GM19395 (cell line): ENCODE measurements around the gene CBX8.

Experiments
- ATAC-seq: cut with Tn5 transposase; IDR thresholded peaks from one replicate; pipeline ENCODE4 v1.9.1; 2021; ENCODE audit warnings: mild to moderate bottlenecking, moderate library complexity; ENCODE audit not compliant: unreplicated experiment

Gene CBX8

GRCh38 chr17:79795795-79796443 lies 958 bp downstream of the CBX8 start:
- ATAC-seq: no peak

DNA sequence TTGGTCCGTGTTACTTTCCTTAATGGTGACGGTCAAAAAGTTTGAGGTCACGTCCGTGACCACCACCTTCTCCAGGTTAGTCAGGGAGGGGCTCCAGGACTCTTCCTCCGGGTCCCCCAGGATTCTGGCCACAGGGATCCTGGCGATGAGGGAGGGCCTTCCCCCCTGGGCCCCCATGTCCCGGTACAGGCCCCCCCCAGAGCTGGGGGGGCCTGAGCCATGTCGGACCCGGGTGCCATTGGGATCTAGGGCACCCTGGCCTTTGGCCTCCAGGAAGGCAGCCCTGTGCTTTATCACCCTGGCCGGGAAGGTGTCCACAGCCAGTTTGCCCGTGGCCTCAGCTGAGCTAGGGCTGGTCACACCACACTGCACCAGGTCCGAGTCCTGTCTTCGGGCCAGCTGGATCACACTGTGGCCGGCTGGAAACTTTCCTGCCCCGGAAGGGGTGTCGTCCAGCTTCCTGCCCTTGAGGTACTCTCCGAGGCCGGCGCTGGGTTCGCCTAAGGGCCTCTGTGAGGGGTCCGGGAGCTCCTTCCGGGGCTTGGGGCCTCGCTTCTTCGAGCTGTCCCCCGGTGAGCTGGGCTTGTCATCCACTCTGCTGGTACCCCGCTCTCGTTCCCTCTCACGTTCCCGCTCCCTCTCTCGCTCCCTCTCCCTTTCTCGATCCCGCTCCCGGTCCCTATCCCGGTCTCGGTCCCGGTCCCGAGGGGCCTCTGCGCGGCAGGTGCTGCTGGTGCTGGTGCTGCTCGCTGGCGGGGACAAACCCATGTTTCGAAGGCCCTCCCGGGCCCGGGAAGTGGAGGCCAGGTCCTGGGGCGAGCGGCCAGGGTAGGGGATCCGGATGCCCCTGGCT lies 2.0 kb downstream of the CBX8 start:
- ATAC-seq: no peak

- ATAC-seq: no peak
Measured at GRCh38 chr17:79793924-79794304, 3.0 kb downstream of the CBX8 start.

GRCh38 chr17:79792984-79793923 lies 3.6 kb downstream of the CBX8 start:
- ATAC-seq: no peak

- ATAC-seq: no peak
Measured at GRCh38 chr17:79792341-79792871, 4.5 kb downstream of the CBX8 start.

DNA sequence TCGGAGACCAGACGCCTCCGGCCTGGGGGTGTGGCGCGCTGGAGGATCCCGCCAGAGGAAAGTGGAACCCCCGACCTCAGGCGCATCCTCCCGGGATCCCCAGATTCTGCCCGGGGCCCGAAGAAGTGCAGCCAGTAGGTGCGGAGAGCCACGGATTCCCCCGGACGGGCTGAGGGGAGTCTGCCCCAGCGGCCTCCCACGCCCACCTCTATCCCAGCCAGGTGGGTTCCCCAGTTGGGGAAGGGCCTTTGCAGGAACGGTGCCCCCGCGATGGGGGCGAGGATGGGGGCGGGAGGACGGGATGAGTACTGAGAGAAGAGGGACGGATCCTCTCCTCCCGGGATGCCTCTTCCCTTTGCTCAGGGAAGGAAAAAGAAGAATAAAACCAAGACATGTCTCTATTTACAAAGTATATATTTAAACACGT lies 5.1 kb downstream of the CBX8 start:
- no peak for ATAC-seq

DNA sequence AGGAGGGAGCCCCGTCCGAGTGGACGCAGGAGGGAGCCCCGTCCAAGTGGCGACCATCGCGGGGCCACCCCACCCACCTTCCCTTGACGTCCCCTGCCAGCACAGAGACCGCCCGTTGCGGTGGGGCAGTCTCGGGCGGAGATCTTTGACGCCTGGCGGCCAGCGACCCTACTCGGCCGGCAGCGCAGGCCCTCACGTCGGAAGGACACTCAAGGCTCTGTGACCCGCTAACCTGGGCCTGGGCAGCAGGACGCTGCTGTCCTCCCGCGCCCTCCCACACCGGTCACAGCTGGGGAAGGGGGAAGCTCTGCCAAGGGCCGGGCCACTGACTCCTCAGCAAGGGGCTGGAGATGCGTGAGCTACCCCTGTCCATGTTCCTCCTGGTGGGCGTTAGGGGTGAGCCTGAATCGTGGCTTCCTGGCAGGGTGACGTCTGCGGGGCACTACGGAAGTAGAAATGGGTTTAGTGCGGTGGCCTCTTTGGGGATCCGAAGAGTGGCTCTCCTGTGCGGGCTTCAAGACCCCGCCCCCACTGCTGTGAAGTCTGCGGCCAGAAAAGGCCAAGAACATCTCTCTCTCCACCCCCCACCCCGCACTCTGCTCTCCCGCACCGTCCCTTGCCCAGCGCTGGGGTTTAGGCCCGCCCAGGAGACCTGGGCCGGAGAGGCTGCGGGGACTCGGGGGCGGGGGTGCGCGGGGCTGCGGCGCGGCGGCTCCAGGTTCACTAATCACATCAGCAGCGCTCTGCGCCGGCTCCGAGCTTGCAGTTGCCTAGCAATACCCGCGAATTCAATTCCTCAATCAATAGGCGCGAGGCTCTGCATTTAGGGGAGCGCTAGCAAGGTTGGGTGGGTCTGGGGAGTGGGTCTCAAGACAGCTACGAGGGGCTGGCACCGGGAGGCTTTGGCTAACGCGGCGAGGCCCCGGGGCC lies 5.8 kb downstream of the CBX8 start:
- ATAC-seq: no peak

DNA sequence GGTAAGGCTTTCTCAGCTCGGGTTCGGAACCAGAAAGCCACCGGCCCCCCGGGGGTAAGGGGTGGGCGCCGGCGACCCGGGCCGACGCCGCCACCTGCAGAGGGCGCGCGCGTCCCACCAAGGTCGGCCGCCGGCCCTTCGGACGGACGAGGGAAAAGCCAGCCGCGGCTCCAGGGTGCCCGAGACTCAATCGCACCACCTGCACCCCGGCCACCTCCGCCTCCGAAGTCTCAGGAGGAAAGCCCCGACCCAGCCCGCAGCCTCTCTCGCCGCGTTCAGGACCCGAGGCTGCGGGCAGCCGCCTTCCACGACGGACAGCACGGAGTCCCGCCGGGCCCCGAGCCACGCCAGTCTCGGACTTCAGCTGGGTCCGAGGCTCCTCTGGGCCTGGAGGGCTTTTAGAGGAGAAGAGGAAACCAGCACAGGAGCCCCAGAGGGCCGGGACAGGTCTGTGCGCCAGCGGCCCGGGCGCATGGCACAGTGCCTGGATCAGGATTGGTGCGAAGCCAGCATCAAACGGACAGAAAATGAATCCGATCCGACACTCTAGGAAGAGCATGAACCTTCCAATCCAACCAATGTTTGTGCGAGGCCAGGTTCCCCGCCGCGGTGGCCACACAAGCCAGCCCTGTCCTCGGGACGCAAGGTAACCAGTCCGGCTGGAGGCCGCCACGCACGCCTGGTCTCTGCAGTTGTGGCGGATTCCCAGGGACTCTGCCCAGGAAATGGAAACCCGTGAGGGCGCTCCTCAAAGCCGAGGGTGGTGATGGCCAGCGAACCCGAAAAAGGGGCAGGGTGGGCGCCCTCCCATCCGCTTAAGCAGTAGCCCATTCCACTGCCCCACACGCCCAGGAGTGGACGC lies 6.7 kb downstream of the CBX8 start:
- no peak for ATAC-seq

- ATAC-seq: no peak
Measured at GRCh38 chr17:79788989-79789942, 7.6 kb downstream of the CBX8 start.

GRCh38 chr17:79788455-79788854 lies 8.4 kb downstream of the CBX8 start:
- ATAC-seq: no peak

- ATAC-seq: no peak
Measured at GRCh38 chr17:79786930-79787643, 9.8 kb downstream of the CBX8 start.

DNA sequence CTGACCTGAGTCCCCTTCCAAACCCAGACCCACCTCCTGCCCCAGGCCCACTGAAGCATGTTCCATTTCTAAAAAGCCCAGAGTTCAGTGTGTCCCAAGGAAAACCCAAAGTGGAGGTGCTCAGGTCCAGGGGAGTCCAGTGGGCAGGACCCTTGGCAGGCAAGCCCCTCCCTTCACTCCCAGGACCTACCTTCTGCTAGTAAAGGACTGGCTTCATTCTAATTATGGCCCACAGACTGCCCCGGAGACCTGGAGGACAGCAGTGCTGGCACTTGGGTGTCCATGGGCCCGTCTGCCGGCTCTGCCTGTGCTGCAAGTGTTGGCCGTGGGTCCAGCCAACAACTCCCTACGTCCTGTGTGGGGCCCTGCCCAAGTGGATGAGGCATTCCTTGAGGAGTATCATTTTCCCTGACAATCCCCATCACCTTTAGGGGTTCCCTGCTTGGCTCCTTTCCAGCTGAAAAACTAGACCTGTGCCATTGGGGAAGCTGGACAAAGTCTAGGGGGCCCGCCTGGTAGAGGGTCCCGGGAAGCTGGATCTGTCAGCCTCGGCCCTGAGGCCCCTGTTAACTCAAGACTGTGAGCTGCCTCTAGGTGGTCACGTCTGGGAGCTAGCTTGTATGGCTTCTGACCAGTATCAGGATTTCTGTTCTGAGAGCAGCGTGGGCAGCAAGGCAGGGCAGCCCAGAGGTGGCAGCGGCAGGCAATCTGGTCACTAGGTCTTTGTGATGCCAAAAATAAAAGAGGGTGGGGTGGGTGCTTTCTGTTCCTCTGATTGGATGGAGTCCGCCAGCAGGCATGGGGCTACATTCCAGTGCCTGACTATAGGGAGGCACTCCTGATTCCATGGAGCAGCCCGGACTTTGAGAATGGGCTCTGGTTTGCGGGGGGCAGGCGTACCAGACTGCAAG lies 10.7 kb downstream of the CBX8 start:
- no peak for ATAC-seq

GRCh38 chr17:79785017-79785899 lies 11.6 kb downstream of the CBX8 start:
- no peak for ATAC-seq

- no peak for ATAC-seq
Measured at GRCh38 chr17:79784353-79785016, 12.4 kb downstream of the CBX8 start.

- ATAC-seq: no peak
Measured at GRCh38 chr17:79783891-79784290, 13.0 kb downstream of the CBX8 start.
